GM21390 (cell line): ENCODE results near the gene TFF2.

Source experiments
- ATAC-seq: cut with Tn5 transposase; IDR thresholded peaks from one replicate; pipeline ENCODE4 v1.9.1; 2021; ENCODE audit not compliant: unreplicated experiment

TFF2 gene

GRCh38 chr21:42346866-42347600, 3.8 kb downstream of the TFF2 start:
- ATAC-seq: no peak

GRCh38 chr21:42346441-42346840, 4.4 kb downstream of the TFF2 start:
- ATAC-seq: no peak

- ATAC-seq: no peak
Observed at GRCh38 chr21:42344631-42345030, 6.2 kb downstream of the TFF2 start.

GRCh38 chr21:42343963-42344510, 6.8 kb downstream of the TFF2 start:
- no peak for ATAC-seq

- ATAC-seq: no peak
Observed at GRCh38 chr21:42343556-42343955, 7.2 kb downstream of the TFF2 start.

- ATAC-seq: no peak
Observed at GRCh38 chr21:42343101-42343500, 7.7 kb downstream of the TFF2 start.

GRCh38 chr21:42341776-42342542, 8.8 kb downstream of the TFF2 start:
- ATAC-seq: no peak

GRCh38 chr21:42340187-42341050, 10.4 kb downstream of the TFF2 start:
- ATAC-seq: no peak

GRCh38 chr21:42338729-42339715, 11.8 kb downstream of the TFF2 start:
- no peak for ATAC-seq

GRCh38 chr21:42337830-42338728, 12.7 kb downstream of the TFF2 start:
- ATAC-seq: no peak

GRCh38 chr21:42337276-42337675, 13.5 kb downstream of the TFF2 start:
- ATAC-seq: no peak

- no peak for ATAC-seq
Observed at GRCh38 chr21:42336054-42336453, 14.7 kb downstream of the TFF2 start.

- ATAC-seq: no peak
Observed at GRCh38 chr21:42332557-42333317, 18.1 kb downstream of the TFF2 start.

GRCh38 chr21:42331660-42332059, 19.1 kb downstream of the TFF2 start:
- ATAC-seq: no peak

GRCh38 chr21:42330380-42331371, 20.1 kb downstream of the TFF2 start:
- ATAC-seq: no peak

- ATAC-seq: no peak
Observed at GRCh38 chr21:42324896-42325295, 25.9 kb downstream of the TFF2 start.

- ATAC-seq: no peak
Observed at GRCh38 chr21:42321845-42322244, 28.9 kb downstream of the TFF2 start.
